H9 (cell line): Measurements from ENCODE around the gene FRY. TPM values are rescaled to one million over a fixed set of nuclear protein-coding genes. Genes with fewer than 3 reads are reported as not detected.

Experiments used
- DNase-seq: peaks from one replicate; pipeline ENCODE4 v3.0.0-alpha.2; 2017
- H2AFZ ChIP-seq: one replicate; pipeline ENCODE4 v1.6.1; 2013; ENCODE audit warnings: mild to moderate bottlenecking, low read length, control low read depth, moderate library complexity
- H2AK5ac ChIP-seq: 2 replicates; pipeline ENCODE4 v1.6.1; 2013; ENCODE audit warnings: low read length, control low read depth, mixed read lengths; ENCODE audit not compliant: insufficient read length
- H2BK120ac ChIP-seq: one replicate; pipeline ENCODE4 v1.6.1; 2013; ENCODE audit warnings: low read depth, mild to moderate bottlenecking, low read length, control low read depth, inconsistent platforms; ENCODE audit not compliant: poor library complexity, severe bottlenecking
- H2BK12ac ChIP-seq: 2 replicates; pipeline ENCODE4 v1.6.1; 2013; ENCODE audit warnings: low read length, control low read depth, mixed read lengths, low read depth; ENCODE audit not compliant: insufficient read length
- H2BK15ac ChIP-seq: 2 replicates; pipeline ENCODE4 v1.6.1; 2013; ENCODE audit warnings: low read depth, low read length, control low read depth
- H2BK20ac ChIP-seq: one replicate; pipeline ENCODE4 v1.6.1; 2013; ENCODE audit warnings: low read depth, mild to moderate bottlenecking, low read length, control low read depth, inconsistent platforms; ENCODE audit not compliant: poor library complexity, severe bottlenecking
- H2BK5ac ChIP-seq: 2 replicates; pipeline ENCODE4 v1.6.1; 2013; ENCODE audit warnings: low read length, control low read depth, mixed read lengths; ENCODE audit not compliant: insufficient read length
- H3K14ac ChIP-seq: 2 replicates; pipeline ENCODE4 v1.6.1; 2013; ENCODE audit warnings: low read length, control low read depth; ENCODE audit not compliant: insufficient read depth
- H3K18ac ChIP-seq: 2 replicates; pipeline ENCODE4 v1.6.1; 2013; ENCODE audit warnings: low read depth, mild to moderate bottlenecking, mixed read lengths, low read length, control low read depth; ENCODE audit not compliant: insufficient read length
- H3K23ac ChIP-seq: 2 replicates; pipeline ENCODE4 v1.6.1; 2013; ENCODE audit warnings: low read length, control low read depth, mixed read lengths, low read depth; ENCODE audit not compliant: insufficient read length
- H3K23me2 ChIP-seq: 2 replicates; pipeline ENCODE4 v1.6.1; 2013; ENCODE audit warnings: low read depth, mild to moderate bottlenecking, mixed read lengths, low read length, control low read depth; ENCODE audit not compliant: insufficient read length, poor library complexity, severe bottlenecking
- H3K27ac ChIP-seq: 2 replicates; pipeline ENCODE4 v1.5.1; 2013; ENCODE audit warnings: low read length, control low read depth, mixed read lengths, low read depth; ENCODE audit not compliant: insufficient read length
- H3K27me3 ChIP-seq: 2 replicates; pipeline ENCODE4 v1.6.1; 2013; ENCODE audit warnings: low read length, control low read depth, inconsistent platforms; ENCODE audit not compliant: insufficient read depth
- H3K4ac ChIP-seq: 2 replicates; pipeline ENCODE4 v1.6.1; 2013; ENCODE audit warnings: low read depth, mild to moderate bottlenecking, control low read depth, inconsistent platforms, low read length, moderate library complexity
- H3K4me1 ChIP-seq: 2 replicates; pipeline ENCODE4 v1.6.1; 2013; ENCODE audit warnings: low read length, control low read depth, inconsistent platforms; ENCODE audit not compliant: insufficient read depth
- H3K4me2 ChIP-seq: 2 replicates; pipeline ENCODE4 v1.6.1; 2013; ENCODE audit warnings: low read length, control low read depth, mixed read lengths; ENCODE audit not compliant: insufficient read length, insufficient read depth
- H3K56ac ChIP-seq: 2 replicates; pipeline ENCODE4 v1.6.1; 2013; ENCODE audit warnings: low read depth, mild to moderate bottlenecking, mixed read lengths, low read length, control low read depth; ENCODE audit not compliant: insufficient read length
- H3K79me1 ChIP-seq: 2 replicates; pipeline ENCODE4 v1.6.1; 2013; ENCODE audit warnings: low read depth, mild to moderate bottlenecking, moderate library complexity, low read length, control low read depth, inconsistent platforms; ENCODE audit not compliant: insufficient read depth, poor library complexity, severe bottlenecking
- H3K79me2 ChIP-seq: 2 replicates; pipeline ENCODE4 v1.6.1; 2013; ENCODE audit warnings: low read length, control low read depth, inconsistent platforms; ENCODE audit not compliant: insufficient read depth
- H3K9ac ChIP-seq: 2 replicates; pipeline ENCODE4 v1.6.1; 2013; ENCODE audit warnings: low read length, control low read depth, mixed read lengths; ENCODE audit not compliant: insufficient read length; ENCODE audit errors: extremely low read depth
- H3K9me3 ChIP-seq: one replicate; pipeline ENCODE4 v1.6.1; 2013; ENCODE audit warnings: low read depth, low read length, inconsistent platforms; ENCODE audit not compliant: control insufficient read depth
- H3T11ph ChIP-seq: one replicate; pipeline ENCODE4 v1.6.1; 2013; ENCODE audit warnings: mild to moderate bottlenecking, low read length, control low read depth, inconsistent platforms
- H4K20me1 ChIP-seq: one replicate; pipeline ENCODE4 v1.6.1; 2013; ENCODE audit not compliant: control insufficient read depth, insufficient read length, insufficient read depth
- H4K5ac ChIP-seq: 2 replicates; pipeline ENCODE4 v1.6.1; 2013; ENCODE audit warnings: low read depth, mild to moderate bottlenecking, mixed read lengths, low read length, control low read depth; ENCODE audit not compliant: insufficient read length
- H4K8ac ChIP-seq: replicated peaks from 2 replicates; pipeline ENCODE4 v1.6.1; 2013; ENCODE audit warnings: low read length, control low read depth, mixed read lengths, low read depth; ENCODE audit not compliant: insufficient read length
- H4K91ac ChIP-seq: 2 replicates; pipeline ENCODE4 v1.6.1; 2013; ENCODE audit warnings: low read depth, mild to moderate bottlenecking, moderate library complexity, mixed read lengths, low read length, control low read depth; ENCODE audit not compliant: insufficient read length
- H3K27ac Mint-ChIP-seq, 3 experiments: 2 replicates in 2 of 3; 3 replicates in 1 of 3; pipeline ENCODE4 v1.8.0; 2020 to 2021; ENCODE audit warnings: mixed read lengths in 3 of 3, mild to moderate bottlenecking in 1 of 3, moderate library complexity in 1 of 3
- H3K27me3 Mint-ChIP-seq: 2 replicates; pipeline ENCODE4 v1.8.0; 2021; ENCODE audit warnings: low read depth, mild to moderate bottlenecking, moderate library complexity, mixed read lengths
- H3K36me3 Mint-ChIP-seq, 3 experiments: 2 replicates in 2 of 3; 3 replicates in 1 of 3; pipeline ENCODE4 v1.8.0; 2020 to 2021; ENCODE audit warnings: low read depth in 3 of 3, mixed read lengths in 3 of 3; ENCODE audit not compliant: insufficient read depth in 1 of 3
- H3K4me1 Mint-ChIP-seq, 2 experiments: 2 replicates each; pipeline ENCODE4 v1.8.0; 2020; ENCODE audit warnings: mixed read lengths in 2 of 2
- H3K4me3 Mint-ChIP-seq, 2 experiments: 2 replicates in 1 of 2; 3 replicates in 1 of 2; pipeline ENCODE4 v1.8.0; 2020 to 2021; ENCODE audit warnings: mild to moderate bottlenecking in 2 of 2, mixed read lengths in 2 of 2, moderate library complexity in 1 of 2
- H3K9me3 Mint-ChIP-seq, 2 experiments: 2 replicates in 1 of 2; 3 replicates in 1 of 2; pipeline ENCODE4 v1.8.0; 2020; ENCODE audit warnings: mild to moderate bottlenecking in 2 of 2, mixed read lengths in 2 of 2, moderate library complexity in 1 of 2
- CTCF ChIP-seq: fragments of 200-600 bp; sonication (generic); conservative IDR thresholded peaks from 3 replicates; pipeline ENCODE4 v1.8.0; 2021; ENCODE audit warnings: antibody characterized with exemption, mild to moderate bottlenecking
- WGBS: extraction: QIAGEN DNeasy Blood & Tissue Kit; methylation state at CpG from one replicate; pipeline ENCODE4 v1.1.7; 2013; ENCODE audit warnings: missing lambda C conversion rate, low lambda C conversion rate, mixed read lengths; ENCODE audit not compliant: insufficient read length; ENCODE audit errors: extremely low coverage; 5-methylcytosine and 5-hydroxymethylcytosine counted together
- total RNA-seq: library from RNA; stranded (reverse); gene quantifications from 2 replicates; pipeline ENCODE4 v1.2.1, GENCODE V29; 2021

Gene FRY
- total RNA-seq, 1 experiment from 2014 or later: 5.2 TPM

- no peaks in the 10 kb centered on the region for H4K20me1 ChIP-seq
- no peak overlapping the region for H2BK120ac ChIP-seq
- H3K4ac ChIP-seq: no peak overlapping the region
- H3K23me2 ChIP-seq: no peaks in the 10 kb centered on the region
- WGBS: no CpG with 5 or more reads among the region's 2 CpGs
- H3K27ac ChIP-seq: no peak overlapping the region
- no peaks in the 10 kb centered on the region for H3K79me1 ChIP-seq
- H3K14ac ChIP-seq: no peak overlapping the region
- H3K4me1 Mint-ChIP-seq: peaks cover 22 to 24% of the 10 kb centered on the region in 2 experiments
- H3K4me3 Mint-ChIP-seq: no peak overlapping the region
- H3K27me3 Mint-ChIP-seq: peaks cover 2% of the 10 kb centered on the region; the same call in 1 of the 2 replicates
- no peak overlapping the region for H3K4me2 ChIP-seq
- H3K18ac ChIP-seq: no peak overlapping the region
- H2BK20ac ChIP-seq: no peak overlapping the region
- H3K36me3 Mint-ChIP-seq: peaks cover under 1 to 4% (median 1%) of the 10 kb centered on the region in 3 experiments; a peak in 3 of 7 replicates
- H3T11ph ChIP-seq: no peak overlapping the region
- no peaks in the 10 kb centered on the region for H3K79me2 ChIP-seq
- no peak overlapping the region for H3K9ac ChIP-seq
- H2AK5ac ChIP-seq: no peak overlapping the region
- no peak overlapping the region for H3K27ac Mint-ChIP-seq
- H3K23ac ChIP-seq: no peak overlapping the region
- no peak for DNase-seq
- peaks cover 3% of the 10 kb centered on the region; the same call in 1 of the 2 replicates for H3K4me1 ChIP-seq
- peaks cover 5 to 6% of the 10 kb centered on the region in 2 experiments; a peak in 4 of 5 replicates for H3K9me3 Mint-ChIP-seq
- H4K8ac ChIP-seq: no peak overlapping the region
- H2BK12ac ChIP-seq: no peak overlapping the region
- no peaks in the 10 kb centered on the region for H3K9me3 ChIP-seq
- no peaks in the 10 kb centered on the region for H3K27me3 ChIP-seq
- no peak overlapping the region for H2BK15ac ChIP-seq
- no peak overlapping the region for H4K91ac ChIP-seq
- TF ChIP-seq CTCF: no peak
- no peak overlapping the region for H2BK5ac ChIP-seq
- H3K56ac ChIP-seq: no peak overlapping the region
- H2AFZ ChIP-seq: no peak overlapping the region
- no peak overlapping the region for H4K5ac ChIP-seq
These were observed 43.7 kb downstream of the FRY start for GRCh38 chr13:32075170-32075851.
